Esophagus squamous epithelium (tissue), 4 donors: ENCODE measurements around the gene SRPRB.

Experiments
- CTCF ChIP-seq, 6 experiments: fragments of 450-650 bp in 4 of 6; fragments of 200-600 bp in 2 of 6; sonication (generic) in 2 of 6; IDR thresholded peaks; one replicate each; pipeline ENCODE4 v1.5.1; 2016 to 2019; ENCODE audit warnings: antibody characterized with exemption in 6 of 6, mild to moderate bottlenecking in 4 of 6, moderate library complexity in 4 of 6
- POLR2A ChIP-seq, 4 donors: fragments of 450-650 bp; IDR thresholded peaks; one replicate each; pipeline ENCODE4 v1.6.1; 2017; ENCODE audit warnings: antibody characterized with exemption in 4 of 4, mild to moderate bottlenecking in 4 of 4, moderate library complexity in 3 of 4

- TF ChIP-seq POLR2A (IDR thresholded peaks at IDR 0.05) (no peak), CTCF (IDR thresholded peaks at IDR 0.05) (no peak)
These were observed 36.1 kb upstream of the SRPRB start for GRCh38 chr3:133769536-133769935.
